GM23338 (cell line): ENCODE results near the gene OR6C6. TPM values are rescaled to one million over a fixed set of nuclear protein-coding genes. Genes with fewer than 3 reads are reported as not detected.

Experiments
- ATAC-seq: fragments of 200-7000 bp; cut with Tn5 transposase; 3 replicates; pipeline ENCODE4 v1.9.1; 2020
- DNase-seq: peaks from one replicate; pipeline ENCODE4 v3.0.0-alpha.2; 2015; ENCODE audit warnings: low spot score
- H2AFZ ChIP-seq: fragments of 200-600 bp; sonication (generic); 2 replicates; pipeline ENCODE4 v1.8.0; 2016; ENCODE audit warnings: antibody characterized with exemption, mild to moderate bottlenecking, moderate library complexity
- H3F3A ChIP-seq: fragments of 200-600 bp; sonication (generic); replicated peaks from 2 replicates; pipeline ENCODE4 v1.8.0; 2017; ENCODE audit warnings: antibody characterized with exemption, mixed run types, low read depth
- H3K27ac ChIP-seq: fragments of 200-600 bp; sonication (generic); 2 replicates; pipeline ENCODE4 v1.6.1; 2016; ENCODE audit warnings: low read depth
- H3K27me3 ChIP-seq: fragments of 200-600 bp; sonication (generic); 2 replicates; pipeline ENCODE4 v1.8.0; 2016; ENCODE audit warnings: mild to moderate bottlenecking, mixed run types, moderate library complexity; ENCODE audit not compliant: insufficient read depth
- H3K36me3 ChIP-seq: fragments of 200-600 bp; sonication (generic); 2 replicates; pipeline ENCODE4 v1.8.0; 2016; ENCODE audit warnings: mild to moderate bottlenecking; ENCODE audit not compliant: insufficient read depth
- H3K4me1 ChIP-seq: fragments of 200-600 bp; sonication (generic); 2 replicates; pipeline ENCODE4 v1.8.0; 2016; ENCODE audit warnings: mild to moderate bottlenecking, moderate library complexity; ENCODE audit not compliant: insufficient read depth
- H3K4me2 ChIP-seq: fragments of 200-600 bp; sonication (generic); 2 replicates; pipeline ENCODE4 v1.7.1; 2017; ENCODE audit warnings: mixed run types
- H3K4me3 ChIP-seq: fragments of 200-600 bp; sonication (generic); 2 replicates; pipeline ENCODE4 v1.6.1; 2016; ENCODE audit warnings: mixed run types
- H3K79me2 ChIP-seq: fragments of 200-600 bp; sonication (generic); replicated peaks from 2 replicates; pipeline ENCODE4 v1.8.0; 2017; ENCODE audit warnings: mild to moderate bottlenecking; ENCODE audit not compliant: insufficient read depth
- H3K9me2 ChIP-seq: fragments of 200-600 bp; sonication (generic); 2 replicates; pipeline ENCODE4 v1.8.0; 2017; ENCODE audit not compliant: insufficient read depth
- H4K20me1 ChIP-seq: fragments of 200-600 bp; sonication (generic); replicated peaks from 2 replicates; pipeline ENCODE4 v1.8.0; 2017; ENCODE audit warnings: mild to moderate bottlenecking; ENCODE audit not compliant: insufficient read depth
- H3K27ac Mint-ChIP-seq: 2 replicates; pipeline ENCODE4 v1.8.0; 2020; ENCODE audit warnings: inconsistent platforms, mild to moderate bottlenecking, moderate library complexity, mixed read lengths
- H3K27me3 Mint-ChIP-seq: 3 replicates; pipeline ENCODE4 v1.8.0; 2022; ENCODE audit warnings: low read depth, mild to moderate bottlenecking, moderate library complexity, mixed read lengths, inconsistent platforms; ENCODE audit not compliant: insufficient read depth, poor library complexity
- H3K36me3 Mint-ChIP-seq: 3 replicates; pipeline ENCODE4 v1.8.0; 2021; ENCODE audit warnings: low read depth, mild to moderate bottlenecking, inconsistent platforms, moderate library complexity, mixed read lengths
- H3K4me1 Mint-ChIP-seq: 3 replicates; pipeline ENCODE4 v1.8.0; 2020; ENCODE audit warnings: mild to moderate bottlenecking, inconsistent platforms, mixed read lengths
- H3K4me3 Mint-ChIP-seq: 3 replicates; pipeline ENCODE4 v1.8.0; 2021; ENCODE audit warnings: moderate library complexity, mild to moderate bottlenecking, inconsistent platforms, mixed read lengths
- H3K9me3 Mint-ChIP-seq: 3 replicates; pipeline ENCODE4 v1.8.0; 2020; ENCODE audit warnings: moderate library complexity, mild to moderate bottlenecking, inconsistent platforms, mixed read lengths
- CREB1 ChIP-seq: fragments of 250-450 bp; sonication (Bioruptor Pico); IDR thresholded peaks from 2 replicates; pipeline ENCODE4 v1.5.0; 2020; ENCODE audit warnings: low read depth, mild to moderate bottlenecking, moderate library complexity
- EZH2 ChIP-seq: fragments of 200-600 bp; sonication (generic); IDR thresholded peaks from one replicate; pipeline ENCODE4 v1.8.0; 2017; ENCODE audit warnings: antibody characterized with exemption, mild to moderate bottlenecking, low read depth; ENCODE audit not compliant: unreplicated experiment
- EZH2phosphoT487 ChIP-seq: fragments of 200-600 bp; sonication (generic); IDR thresholded peaks from one replicate; pipeline ENCODE4 v1.8.1; 2018; ENCODE audit warnings: antibody characterized with exemption; ENCODE audit not compliant: unreplicated experiment
- JUNB ChIP-seq: IDR thresholded peaks from one replicate; pipeline ENCODE4 v1.6.1; 2016; ENCODE audit warnings: antibody characterized with exemption; ENCODE audit not compliant: unreplicated experiment
- NANOG ChIP-seq: IDR thresholded peaks from 2 replicates; pipeline ENCODE4 v1.6.1; 2016; ENCODE audit warnings: antibody characterized with exemption, borderline replicate concordance
- ZNF331 ChIP-seq: fragments of 250-450 bp; sonication (Bioruptor Pico); IDR thresholded peaks from 2 replicates; pipeline ENCODE4 v1.5.0; 2020; ENCODE audit warnings: low read depth, mild to moderate bottlenecking, moderate library complexity
- polyA plus RNA-seq: library from polyadenylated mRNA; unstranded; fragments of >200 nt; fragmentation: Nextera tagmentation; extraction: Ambion mirVana; gene quantifications from 2 replicates; pipeline ENCODE4 v1.2.1, GENCODE V29; 2016
- total RNA-seq: library from RNA; depleted of rRNA; stranded (reverse); fragments of >200 nt; shearing (Covaris generic); gene quantifications from 2 replicates; pipeline ENCODE4 v1.2.3, GENCODE V29; 2014
- TF ChIP-seq, protein P1 (sequence below): IDR thresholded peaks from one replicate; pipeline ENCODE4 v1.6.1; 2018; ENCODE audit warnings: antibody characterized with exemption; ENCODE audit not compliant: unreplicated experiment
- TF ChIP-seq, protein P2 (sequence below): IDR thresholded peaks from 2 replicates; pipeline ENCODE4 v1.6.1; 2016; ENCODE audit warnings: antibody characterized with exemption
- TF ChIP-seq, protein P3 (sequence below): fragments of 250-450 bp; sonication (Bioruptor Pico); IDR thresholded peaks from 2 replicates; pipeline ENCODE4 v1.5.0; 2020; ENCODE audit warnings: mild to moderate bottlenecking, moderate library complexity

Gene OR6C6
- total and polyA plus RNA-seq, 2 experiments from 2014 or later, result not detected

DNA sequence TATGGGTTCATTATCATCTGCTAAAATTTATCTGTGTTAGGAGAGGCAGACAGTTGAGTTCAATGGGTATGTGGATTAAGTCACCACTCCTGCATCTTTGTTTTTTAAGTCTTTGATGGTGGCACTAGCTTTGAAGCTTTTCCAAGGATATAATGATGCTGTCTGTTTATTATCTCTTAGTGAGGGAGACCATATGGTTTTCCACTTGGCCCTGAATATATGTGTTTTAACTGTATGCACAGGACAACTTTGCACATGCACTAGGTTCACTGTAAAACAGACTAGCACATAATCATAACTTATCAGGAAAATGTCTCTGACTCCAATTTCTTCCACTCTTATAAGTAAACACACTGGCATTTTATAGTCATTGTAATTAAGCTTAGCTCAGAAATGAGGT lies 43.1 kb downstream of the OR6C6 start (continued):
- TF ChIP-seq ZNF331 (CRISPR knock-in tag) (no peak), EZH2 (no peak), JUNB (no peak), CREB1 (no peak), EZH2phosphoT487 (no peak)
- TF ChIP-seq, protein P1, sequence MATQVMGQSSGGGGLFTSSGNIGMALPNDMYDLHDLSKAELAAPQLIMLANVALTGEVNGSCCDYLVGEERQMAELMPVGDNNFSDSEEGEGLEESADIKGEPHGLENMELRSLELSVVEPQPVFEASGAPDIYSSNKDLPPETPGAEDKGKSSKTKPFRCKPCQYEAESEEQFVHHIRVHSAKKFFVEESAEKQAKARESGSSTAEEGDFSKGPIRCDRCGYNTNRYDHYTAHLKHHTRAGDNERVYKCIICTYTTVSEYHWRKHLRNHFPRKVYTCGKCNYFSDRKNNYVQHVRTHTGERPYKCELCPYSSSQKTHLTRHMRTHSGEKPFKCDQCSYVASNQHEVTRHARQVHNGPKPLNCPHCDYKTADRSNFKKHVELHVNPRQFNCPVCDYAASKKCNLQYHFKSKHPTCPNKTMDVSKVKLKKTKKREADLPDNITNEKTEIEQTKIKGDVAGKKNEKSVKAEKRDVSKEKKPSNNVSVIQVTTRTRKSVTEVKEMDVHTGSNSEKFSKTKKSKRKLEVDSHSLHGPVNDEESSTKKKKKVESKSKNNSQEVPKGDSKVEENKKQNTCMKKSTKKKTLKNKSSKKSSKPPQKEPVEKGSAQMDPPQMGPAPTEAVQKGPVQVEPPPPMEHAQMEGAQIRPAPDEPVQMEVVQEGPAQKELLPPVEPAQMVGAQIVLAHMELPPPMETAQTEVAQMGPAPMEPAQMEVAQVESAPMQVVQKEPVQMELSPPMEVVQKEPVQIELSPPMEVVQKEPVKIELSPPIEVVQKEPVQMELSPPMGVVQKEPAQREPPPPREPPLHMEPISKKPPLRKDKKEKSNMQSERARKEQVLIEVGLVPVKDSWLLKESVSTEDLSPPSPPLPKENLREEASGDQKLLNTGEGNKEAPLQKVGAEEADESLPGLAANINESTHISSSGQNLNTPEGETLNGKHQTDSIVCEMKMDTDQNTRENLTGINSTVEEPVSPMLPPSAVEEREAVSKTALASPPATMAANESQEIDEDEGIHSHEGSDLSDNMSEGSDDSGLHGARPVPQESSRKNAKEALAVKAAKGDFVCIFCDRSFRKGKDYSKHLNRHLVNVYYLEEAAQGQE, result no peak
- TF ChIP-seq, protein P2, sequence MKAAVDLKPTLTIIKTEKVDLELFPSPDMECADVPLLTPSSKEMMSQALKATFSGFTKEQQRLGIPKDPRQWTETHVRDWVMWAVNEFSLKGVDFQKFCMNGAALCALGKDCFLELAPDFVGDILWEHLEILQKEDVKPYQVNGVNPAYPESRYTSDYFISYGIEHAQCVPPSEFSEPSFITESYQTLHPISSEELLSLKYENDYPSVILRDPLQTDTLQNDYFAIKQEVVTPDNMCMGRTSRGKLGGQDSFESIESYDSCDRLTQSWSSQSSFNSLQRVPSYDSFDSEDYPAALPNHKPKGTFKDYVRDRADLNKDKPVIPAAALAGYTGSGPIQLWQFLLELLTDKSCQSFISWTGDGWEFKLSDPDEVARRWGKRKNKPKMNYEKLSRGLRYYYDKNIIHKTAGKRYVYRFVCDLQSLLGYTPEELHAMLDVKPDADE, result no peak

DNA sequence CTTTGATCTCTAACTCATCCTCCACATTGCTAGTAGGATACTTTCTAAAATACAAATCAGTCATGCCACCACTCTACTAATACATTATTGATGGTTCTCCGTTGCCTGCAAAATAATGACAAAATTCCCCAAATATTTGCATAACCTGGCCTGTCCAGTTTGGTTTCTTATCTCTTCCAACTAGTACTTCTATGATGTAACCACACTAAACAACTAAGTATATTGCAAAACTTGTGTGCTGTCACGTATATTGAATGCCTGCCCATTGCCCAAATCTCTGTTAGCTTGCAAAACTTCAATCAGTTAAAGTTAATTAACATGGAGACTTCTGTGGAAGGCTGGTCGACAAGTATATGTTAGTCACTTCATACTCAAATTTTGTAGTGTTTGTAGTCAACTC lies 45.4 kb downstream of the OR6C6 start:
- H3K79me2 ChIP-seq, result no peaks in the 10 kb centered on the region
- Mint-ChIP-seq H3K9me3 (no peaks in the 10 kb centered on the region), H3K4me1 (no peaks in the 10 kb centered on the region), H3K27me3 (no peaks in the 10 kb centered on the region), H3K36me3 (no peaks in the 10 kb centered on the region), H3K27ac (no peak overlapping the region), H3K4me3 (no peak overlapping the region)
- ATAC-seq (no peak), DNase-seq (no peak)
- H3F3A ChIP-seq, result no peaks in the 10 kb centered on the region
- no peaks in the 10 kb centered on the region for H3K9me2 ChIP-seq
- no peaks in the 10 kb centered on the region for H4K20me1 ChIP-seq
- H3K4me2 ChIP-seq, result no peak overlapping the region
- no peak overlapping the region for H3K27ac ChIP-seq
- no peaks in the 10 kb centered on the region for H3K36me3 ChIP-seq
- no peaks in the 10 kb centered on the region for H3K27me3 ChIP-seq
- H2AFZ ChIP-seq, result no peak overlapping the region
- H3K4me3 ChIP-seq, result no peak overlapping the region
- H3K4me1 ChIP-seq, result no peaks in the 10 kb centered on the region
- TF ChIP-seq, protein P1, result no peak
- TF ChIP-seq CREB1 (no peak), NANOG (no peak), EZH2 (no peak), EZH2phosphoT487 (no peak)
- TF ChIP-seq, protein P3, sequence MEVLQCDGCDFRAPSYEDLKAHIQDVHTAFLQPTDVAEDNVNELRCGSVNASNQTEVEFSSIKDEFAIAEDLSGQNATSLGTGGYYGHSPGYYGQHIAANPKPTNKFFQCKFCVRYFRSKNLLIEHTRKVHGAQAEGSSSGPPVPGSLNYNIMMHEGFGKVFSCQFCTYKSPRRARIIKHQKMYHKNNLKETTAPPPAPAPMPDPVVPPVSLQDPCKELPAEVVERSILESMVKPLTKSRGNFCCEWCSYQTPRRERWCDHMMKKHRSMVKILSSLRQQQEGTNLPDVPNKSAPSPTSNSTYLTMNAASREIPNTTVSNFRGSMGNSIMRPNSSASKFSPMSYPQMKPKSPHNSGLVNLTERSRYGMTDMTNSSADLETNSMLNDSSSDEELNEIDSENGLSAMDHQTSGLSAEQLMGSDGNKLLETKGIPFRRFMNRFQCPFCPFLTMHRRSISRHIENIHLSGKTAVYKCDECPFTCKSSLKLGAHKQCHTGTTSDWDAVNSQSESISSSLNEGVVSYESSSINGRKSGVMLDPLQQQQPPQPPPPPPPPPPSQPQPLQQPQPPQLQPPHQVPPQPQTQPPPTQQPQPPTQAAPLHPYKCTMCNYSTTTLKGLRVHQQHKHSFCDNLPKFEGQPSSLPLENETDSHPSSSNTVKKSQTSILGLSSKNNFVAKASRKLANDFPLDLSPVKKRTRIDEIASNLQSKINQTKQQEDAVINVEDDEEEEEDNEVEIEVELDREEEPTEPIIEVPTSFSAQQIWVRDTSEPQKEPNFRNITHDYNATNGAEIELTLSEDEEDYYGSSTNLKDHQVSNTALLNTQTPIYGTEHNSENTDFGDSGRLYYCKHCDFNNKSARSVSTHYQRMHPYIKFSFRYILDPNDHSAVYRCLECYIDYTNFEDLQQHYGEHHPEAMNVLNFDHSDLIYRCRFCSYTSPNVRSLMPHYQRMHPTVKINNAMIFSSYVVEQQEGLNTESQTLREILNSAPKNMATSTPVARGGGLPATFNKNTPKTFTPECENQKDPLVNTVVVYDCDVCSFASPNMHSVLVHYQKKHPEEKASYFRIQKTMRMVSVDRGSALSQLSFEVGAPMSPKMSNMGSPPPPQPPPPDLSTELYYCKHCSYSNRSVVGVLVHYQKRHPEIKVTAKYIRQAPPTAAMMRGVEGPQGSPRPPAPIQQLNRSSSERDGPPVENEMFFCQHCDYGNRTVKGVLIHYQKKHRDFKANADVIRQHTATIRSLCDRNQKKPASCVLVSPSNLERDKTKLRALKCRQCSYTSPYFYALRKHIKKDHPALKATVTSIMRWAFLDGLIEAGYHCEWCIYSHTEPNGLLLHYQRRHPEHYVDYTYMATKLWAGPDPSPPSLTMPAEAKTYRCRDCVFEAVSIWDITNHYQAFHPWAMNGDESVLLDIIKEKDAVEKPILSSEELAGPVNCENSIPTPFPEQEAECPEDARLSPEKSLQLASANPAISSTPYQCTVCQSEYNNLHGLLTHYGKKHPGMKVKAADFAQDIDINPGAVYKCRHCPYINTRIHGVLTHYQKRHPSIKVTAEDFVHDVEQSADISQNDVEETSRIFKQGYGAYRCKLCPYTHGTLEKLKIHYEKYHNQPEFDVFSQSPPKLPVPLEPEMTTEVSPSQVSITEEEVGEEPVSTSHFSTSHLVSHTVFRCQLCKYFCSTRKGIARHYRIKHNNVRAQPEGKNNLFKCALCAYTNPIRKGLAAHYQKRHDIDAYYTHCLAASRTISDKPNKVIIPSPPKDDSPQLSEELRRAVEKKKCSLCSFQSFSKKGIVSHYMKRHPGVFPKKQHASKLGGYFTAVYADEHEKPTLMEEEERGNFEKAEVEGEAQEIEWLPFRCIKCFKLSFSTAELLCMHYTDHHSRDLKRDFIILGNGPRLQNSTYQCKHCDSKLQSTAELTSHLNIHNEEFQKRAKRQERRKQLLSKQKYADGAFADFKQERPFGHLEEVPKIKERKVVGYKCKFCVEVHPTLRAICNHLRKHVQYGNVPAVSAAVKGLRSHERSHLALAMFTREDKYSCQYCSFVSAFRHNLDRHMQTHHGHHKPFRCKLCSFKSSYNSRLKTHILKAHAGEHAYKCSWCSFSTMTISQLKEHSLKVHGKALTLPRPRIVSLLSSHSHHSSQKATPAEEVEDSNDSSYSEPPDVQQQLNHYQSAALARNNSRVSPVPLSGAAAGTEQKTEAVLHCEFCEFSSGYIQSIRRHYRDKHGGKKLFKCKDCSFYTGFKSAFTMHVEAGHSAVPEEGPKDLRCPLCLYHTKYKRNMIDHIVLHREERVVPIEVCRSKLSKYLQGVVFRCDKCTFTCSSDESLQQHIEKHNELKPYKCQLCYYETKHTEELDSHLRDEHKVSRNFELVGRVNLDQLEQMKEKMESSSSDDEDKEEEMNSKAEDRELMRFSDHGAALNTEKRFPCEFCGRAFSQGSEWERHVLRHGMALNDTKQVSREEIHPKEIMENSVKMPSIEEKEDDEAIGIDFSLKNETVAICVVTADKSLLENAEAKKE, result no peak
- TF ChIP-seq, protein P2, result no peak
